ENCODE results near the gene PLEKHS1.

The PLEKHS1 gene

DNA sequence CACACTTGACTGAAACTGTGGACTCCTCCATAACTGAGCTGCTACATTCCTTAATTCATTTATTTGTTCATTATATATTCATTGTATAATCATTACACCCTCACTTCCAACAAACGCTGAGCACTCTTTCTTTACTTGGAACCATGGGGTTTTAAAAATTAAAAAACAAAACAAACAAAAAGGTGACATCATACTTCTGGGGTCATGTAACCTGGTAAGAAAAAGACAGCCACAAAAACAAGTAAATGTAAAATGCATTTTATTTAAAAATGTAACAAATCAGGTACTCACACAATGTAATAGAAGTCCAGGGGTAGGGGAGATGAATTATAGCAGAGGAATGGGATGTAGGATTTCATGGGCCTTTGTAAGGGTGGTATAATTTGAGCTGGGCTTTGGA, 25.1 kb downstream of the PLEKHS1 start:
- ChIA-PET POLR2A (no interaction called here), CTCF (no interaction called here)
- no peak for TF ChIP-seq CTCF (IDR thresholded peaks at IDR 0.05; ENCODE audit: control extremely low read depth, extremely low read depth, low read depth, missing control alignments)
- no peak for DNase-seq (ENCODE audit: extremely low spot score)

- ChIA-PET CTCF (interaction anchor here (1.1 kb wide), 1 partner anchor 83 kb away, joined by 4 read pairs; no protein-coding TSS in a partner anchor), POLR2A (no interaction called here)
- TF ChIP-seq CTCF (IDR thresholded peaks at IDR 0.05; ENCODE audit: control extremely low read depth, extremely low read depth, low read depth, missing control alignments): no peak
- peak; percentile 19 for DNase-seq (ENCODE audit: extremely low spot score)
Observed at GRCh38 chr10:113780681-113781250, 29.3 kb downstream of the PLEKHS1 start.

- CTCF ChIA-PET: interaction anchor here (1.3 kb wide), 1 partner anchor 17 kb away, joined by 3 read pairs; no protein-coding TSS in a partner anchor
- POLR2A ChIA-PET: no interaction called here
- no peak for TF ChIP-seq CTCF (IDR thresholded peaks at IDR 0.05; ENCODE audit: control extremely low read depth, extremely low read depth, low read depth, missing control alignments)
- no peak for DNase-seq (ENCODE audit: extremely low spot score)
Observed at GRCh38 chr10:113782367-113782766, 30.9 kb downstream of the PLEKHS1 start.

DNA sequence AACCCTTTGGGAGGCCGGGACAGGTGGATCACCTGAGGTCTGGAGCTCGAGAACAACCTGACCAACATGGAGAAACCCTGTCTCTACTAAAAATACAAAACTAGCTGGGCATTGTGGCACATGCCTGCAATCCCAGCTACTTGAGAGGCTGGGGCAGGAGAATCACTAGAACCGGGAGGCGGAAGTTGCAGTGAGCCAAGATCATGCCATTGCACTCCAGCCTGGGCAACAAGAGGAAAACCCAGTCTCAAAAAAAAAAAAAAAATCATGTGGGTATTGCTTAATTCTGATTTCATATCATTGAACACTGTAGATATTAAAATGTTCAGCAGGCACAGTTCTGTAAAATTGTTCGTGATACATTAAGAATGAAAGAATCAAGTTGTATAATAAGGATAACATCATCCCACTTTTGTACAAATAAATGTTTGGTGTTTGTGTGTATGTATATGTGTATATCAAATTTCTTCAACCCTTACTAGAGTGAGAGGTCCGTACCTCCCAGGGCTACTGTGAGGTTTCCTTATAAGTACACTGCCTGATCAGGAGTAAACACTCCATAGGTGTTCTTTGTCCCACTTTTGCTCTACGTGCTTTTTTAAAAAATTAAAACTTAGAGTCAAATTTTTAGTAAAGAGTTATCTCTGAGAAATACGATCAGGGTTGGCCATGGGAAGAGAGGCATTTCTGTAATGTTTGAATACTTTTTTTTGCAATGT, 31.7 kb downstream of the PLEKHS1 start:
- DNase-seq (ENCODE audit: extremely low spot score): no peak
- POLR2A ChIA-PET: no interaction called here
- CTCF ChIA-PET: interaction anchor here (1.3 kb wide), 1 partner anchor 16 kb away, joined by 3 read pairs; no protein-coding TSS in a partner anchor
- TF ChIP-seq CTCF (IDR thresholded peaks at IDR 0.05; ENCODE audit: control extremely low read depth, extremely low read depth, low read depth, missing control alignments): no peak

GRCh38 chr10:113788604-113789083, 37.2 kb downstream of the PLEKHS1 start:
- CTCF ChIA-PET: interaction anchor here (0.7 to 4.1 kb wide), 4 partner anchors 10 to 83 kb away, joined by 3 to 24 read pairs (median 4); no protein-coding TSS in a partner anchor
- DNase-seq (ENCODE audit: extremely low spot score): peak; percentile 30
- POLR2A ChIA-PET: no interaction called here
- no peak for TF ChIP-seq CTCF (IDR thresholded peaks at IDR 0.05; ENCODE audit: control extremely low read depth, extremely low read depth, low read depth, missing control alignments)

GRCh38 chr10:113791691-113792090, 40.2 kb downstream of the PLEKHS1 start:
- DNase-seq (ENCODE audit: extremely low spot score): no peak
- ChIA-PET CTCF (interaction anchor here (1.2 to 1.6 kb wide), 3 partner anchors 7 to 311 kb away, joined by 3 to 7 read pairs (median 4); no protein-coding TSS in a partner anchor), POLR2A (no interaction called here)
- no peak for TF ChIP-seq CTCF (IDR thresholded peaks at IDR 0.05; ENCODE audit: control extremely low read depth, extremely low read depth, low read depth, missing control alignments)

Data from GM10248 (cell line).